ENCODE results near the gene MELTF. TPM values are rescaled to one million over a fixed set of nuclear protein-coding genes. Genes with fewer than 3 reads are reported as not detected.
"Not testable (repeated sequence)": the region's sequence is repeated elsewhere in the genome, so short reads cannot be mapped to it uniquely, and the experiment has no call there.

The MELTF gene
- polyA plus RNA-seq = not detected

- H3K27ac Mint-ChIP-seq = peak within 1 kb of the TSS; percentile 16 to 73 (median 28)
- H3K36me3 Mint-ChIP-seq = no peaks in the 10 kb centered on the region
- H3K4me1 Mint-ChIP-seq = no peaks in the 10 kb centered on the region
- H3K9me3 Mint-ChIP-seq = no peaks in the 10 kb centered on the region
- H3K4me3 Mint-ChIP-seq = peak within 1 kb of the TSS; percentile 72 to 86 (median 81)
- H3K27me3 Mint-ChIP-seq = peaks cover 12% of the 10 kb centered on the region
These were observed at the start of gene MELTF for GRCh38 chr3:197029511-197030167. TSS of gene MELTF (minus strand) at chr3:197029817. CDS start at chr3:197029702, 115 bp downstream.

- Mint-ChIP-seq H3K4me1 (peaks cover 0 to 9% (median 1%) of the 10 kb centered on the region in 3 donors), H3K36me3 (peaks cover 10% of the 10 kb centered on the region), H3K27me3 (no peaks in the 10 kb centered on the region), H3K9me3 (no peaks in the 10 kb centered on the region), H3K27ac (no peak overlapping the region), H3K4me3 (no peak overlapping the region)
These were observed 46.8 kb upstream of the MELTF start for GRCh38 chr3:197076415-197076814.

- H3K36me3 Mint-ChIP-seq = peaks cover 11% of the 10 kb centered on the region
- peaks cover 6 to 14% (median 8%) of the 10 kb centered on the region in 3 donors for H3K4me1 Mint-ChIP-seq
- H3K27me3 Mint-ChIP-seq = no peaks in the 10 kb centered on the region
- peak overlapping the region in 1 of 4 donors; percentile 74 for H3K4me3 Mint-ChIP-seq
- peak overlapping the region in 1 of 3 donors; percentile 22 for H3K27ac Mint-ChIP-seq
- no peaks in the 10 kb centered on the region for H3K9me3 Mint-ChIP-seq
These were observed 38.5 kb upstream of the MELTF start for GRCh38 chr3:197068077-197068476.

GRCh38 chr3:197064771-197065170, 35.2 kb upstream of the MELTF start:
- Mint-ChIP-seq H3K27ac (no peak overlapping the region), H3K27me3 (no peaks in the 10 kb centered on the region), H3K4me1 (peaks cover 6 to 10% (median 8%) of the 10 kb centered on the region in 3 donors), H3K36me3 (peaks cover 13% of the 10 kb centered on the region), H3K9me3 (no peaks in the 10 kb centered on the region), H3K4me3 (no peak overlapping the region)

GRCh38 chr3:197062446-197062845, 32.8 kb upstream of the MELTF start:
- Mint-ChIP-seq H3K9me3 (no peaks in the 10 kb centered on the region), H3K27ac (no peak overlapping the region), H3K27me3 (no peaks in the 10 kb centered on the region), H3K36me3 (peaks cover 22% of the 10 kb centered on the region), H3K4me1 (no peaks in the 10 kb centered on the region), H3K4me3 (no peak overlapping the region)

GRCh38 chr3:197051637-197052036, 22.0 kb upstream of the MELTF start:
- not testable (repeated sequence) for H3K4me1 Mint-ChIP-seq, H3K9me3 Mint-ChIP-seq, H3K27me3 Mint-ChIP-seq, H3K27ac Mint-ChIP-seq, H3K4me3 Mint-ChIP-seq
- H3K36me3 Mint-ChIP-seq = peaks cover 13% of the 10 kb centered on the region

- Mint-ChIP-seq H3K9me3 (no peaks in the 10 kb centered on the region), H3K27ac (no peak overlapping the region), H3K4me1 (peaks cover 2 to 6% (median 6%) of the 10 kb centered on the region in 3 donors), H3K36me3 (peaks cover 10% of the 10 kb centered on the region), H3K4me3 (no peak overlapping the region), H3K27me3 (no peaks in the 10 kb centered on the region)
These were observed 20.9 kb upstream of the MELTF start for GRCh38 chr3:197050511-197050910.

GRCh38 chr3:197042539-197042938, 12.9 kb upstream of the MELTF start:
- Mint-ChIP-seq H3K4me1 (no peaks in the 10 kb centered on the region), H3K36me3 (no peaks in the 10 kb centered on the region), H3K9me3 (no peaks in the 10 kb centered on the region), H3K4me3 (no peak overlapping the region), H3K27ac (no peak overlapping the region), H3K27me3 (no peaks in the 10 kb centered on the region)

GRCh38 chr3:197041875-197042488, 12.4 kb upstream of the MELTF start:
- Mint-ChIP-seq H3K4me3 (no peak overlapping the region), H3K36me3 (no peaks in the 10 kb centered on the region), H3K27ac (no peak overlapping the region), H3K4me1 (no peaks in the 10 kb centered on the region), H3K27me3 (no peaks in the 10 kb centered on the region), H3K9me3 (no peaks in the 10 kb centered on the region)

GRCh38 chr3:197040658-197041057, 11.0 kb upstream of the MELTF start:
- H3K4me1 Mint-ChIP-seq = no peaks in the 10 kb centered on the region
- H3K9me3 Mint-ChIP-seq = no peaks in the 10 kb centered on the region
- H3K27ac Mint-ChIP-seq = peak overlapping the region in 1 of 3 donors; percentile 37

GRCh38 chr3:197038679-197039462, 9.3 kb upstream of the MELTF start:
- H3K36me3 Mint-ChIP-seq = no peaks in the 10 kb centered on the region
- H3K9me3 Mint-ChIP-seq = no peaks in the 10 kb centered on the region
- H3K27ac Mint-ChIP-seq = peak overlapping the region in 1 of 3 donors; percentile 56
- H3K4me3 Mint-ChIP-seq = no peak overlapping the region
- peaks cover 0 to 1% (median 0%) of the 10 kb centered on the region in 3 donors for H3K4me1 Mint-ChIP-seq
- peaks cover 9% of the 10 kb centered on the region for H3K27me3 Mint-ChIP-seq

More at GRCh38 chr3:197040658-197041057, 11.0 kb upstream of the MELTF start:
- H3K27me3 Mint-ChIP-seq = peaks cover 3% of the 10 kb centered on the region
- H3K4me3 Mint-ChIP-seq = no peak overlapping the region
- H3K36me3 Mint-ChIP-seq = no peaks in the 10 kb centered on the region

GRCh38 chr3:197035577-197035976, 6.0 kb upstream of the MELTF start:
- H3K9me3 Mint-ChIP-seq = no peaks in the 10 kb centered on the region
- H3K27me3 Mint-ChIP-seq = peaks cover 16% of the 10 kb centered on the region
- H3K36me3 Mint-ChIP-seq = no peaks in the 10 kb centered on the region
- no peak overlapping the region for H3K4me3 Mint-ChIP-seq
- peaks cover 0 to 1% (median 0%) of the 10 kb centered on the region in 3 donors for H3K4me1 Mint-ChIP-seq
- H3K27ac Mint-ChIP-seq = peak overlapping the region in 1 of 3 donors; percentile 37

- H3K36me3 Mint-ChIP-seq, H3K9me3 Mint-ChIP-seq, H3K4me3 Mint-ChIP-seq, H3K4me1 Mint-ChIP-seq, H3K27ac Mint-ChIP-seq: not testable (repeated sequence)
- H3K27me3 Mint-ChIP-seq = peaks cover 16% of the 10 kb centered on the region
These were observed 5.2 kb upstream of the MELTF start for GRCh38 chr3:197034778-197035177.

GRCh38 chr3:197033764-197034163, 4.1 kb upstream of the MELTF start:
- not testable (repeated sequence) for H3K36me3 Mint-ChIP-seq, H3K4me1 Mint-ChIP-seq, H3K9me3 Mint-ChIP-seq, H3K4me3 Mint-ChIP-seq, H3K27ac Mint-ChIP-seq
- H3K27me3 Mint-ChIP-seq = peaks cover 19% of the 10 kb centered on the region
